Esophagus muscularis mucosa (tissue), 2 donors: ENCODE measurements around the gene LRGUK.

Experiments used
- EP300 ChIP-seq: sonication (generic); formaldehyde crosslinking; IDR thresholded peaks from one replicate; pipeline ENCODE4 v1.6.1; 2017; ENCODE audit warnings: antibody characterized with exemption
- POLR2A ChIP-seq: fragments of 450-650 bp; IDR thresholded peaks from one replicate; pipeline ENCODE4 v1.6.1; 2017; ENCODE audit warnings: antibody characterized with exemption, moderate library complexity, mild to moderate bottlenecking, low read depth

GRCh38 chr7:134167841-134168240 lies 40.7 kb downstream of the LRGUK start:
- TF ChIP-seq EP300 (no peak), POLR2A (no peak)
